ENCODE measurements around the gene PNKD. TPM values are rescaled to one million over a fixed set of nuclear protein-coding genes. Genes with fewer than 3 reads are reported as not detected.

The PNKD gene
- total and polyA plus RNA-seq, 12 donors, result 48.8 to 181 (median 87.4) TPM

GRCh38 chr2:218264773-218265561, 5.4 kb upstream of the PNKD start:
- Histone ChIP-seq H3K27me3 (no peaks in the 10 kb centered on the region), H3K9me3 (replicated peaks in 1 of 3) (no peaks in the 10 kb centered on the region), H3K27ac (no peak overlapping the region), H3K4me3 (no peak overlapping the region), H3K4me1 (replicated peaks in 1 of 2) (peaks cover 0 to 14% of the 10 kb centered on the region in 2 donors), H3K36me3 (replicated peaks in 1 of 2) (peaks cover 0 to 48% of the 10 kb centered on the region in 2 donors)
- peak in 1 of 7 donors; percentile 18 for DNase-seq
- intact Hi-C loops (cut with DNase I), result loop anchor here in 1 of 2 donors (5.0 kb wide), 1 partner anchor 78 kb away; no protein-coding TSS in a partner anchor
- WGBS, 4 donors, result 83 to 85% (median 85%) methylated on average over 11 to 22 of the region's 22 CpGs
- no peak for TF ChIP-seq CTCF (IDR thresholded peaks at IDR 0.05)
- no peak for TF ChIP-seq POLR2A (IDR thresholded peaks at IDR 0.05)

GRCh38 chr2:218265626-218266025, 4.7 kb upstream of the PNKD start:
- 79 to 92% (median 89%) methylated on average over 7 to 8 of the region's 8 CpGs for WGBS, 4 donors
- H3K4me1 ChIP-seq (replicated peaks in 1 of 2), result peaks cover 0 to 13% of the 10 kb centered on the region in 2 donors
- DNase-seq, result no peak
- TF ChIP-seq CTCF (IDR thresholded peaks at IDR 0.05) (no peak), POLR2A (IDR thresholded peaks at IDR 0.05) (no peak)
- H3K36me3 ChIP-seq (replicated peaks in 1 of 2), result peaks cover 0 to 48% of the 10 kb centered on the region in 2 donors
- no peak overlapping the region for H3K27ac ChIP-seq
- no peaks in the 10 kb centered on the region for H3K9me3 ChIP-seq (replicated peaks in 1 of 3)
- H3K4me3 ChIP-seq, result no peak overlapping the region
- no peaks in the 10 kb centered on the region for H3K27me3 ChIP-seq
- intact Hi-C loops (cut with DNase I), result no loop called here

- H3K9me3 ChIP-seq (replicated peaks in 1 of 3), result no peaks in the 10 kb centered on the region
- peaks cover 0 to 48% of the 10 kb centered on the region in 2 donors for H3K36me3 ChIP-seq (replicated peaks in 1 of 2)
- intact Hi-C loops (cut with DNase I), result no loop called here
- WGBS, 4 donors, result 90 to 96% (median 92%) methylated on average over 10 to 15 of the region's 15 CpGs
- H3K4me1 ChIP-seq (replicated peaks in 1 of 2), result peaks cover 6 to 20% of the 10 kb centered on the region in 2 donors
- TF ChIP-seq CTCF (IDR thresholded peaks at IDR 0.05) (no peak), POLR2A (IDR thresholded peaks at IDR 0.05) (no peak)
- DNase-seq, result no peak
- H3K27ac ChIP-seq, result no peak overlapping the region
- no peaks in the 10 kb centered on the region for H3K27me3 ChIP-seq
- H3K4me3 ChIP-seq, result no peak overlapping the region
These were observed 3.9 kb upstream of the PNKD start for GRCh38 chr2:218266316-218266979.

GRCh38 chr2:218267259-218267658, 3.1 kb upstream of the PNKD start:
- Histone ChIP-seq H3K4me3 (no peak overlapping the region), H3K27me3 (no peaks in the 10 kb centered on the region), H3K36me3 (replicated peaks in 1 of 2) (peaks cover 0 to 48% of the 10 kb centered on the region in 2 donors), H3K9me3 (replicated peaks in 1 of 3) (no peaks in the 10 kb centered on the region), H3K4me1 (replicated peaks in 1 of 2) (peaks cover 9 to 28% of the 10 kb centered on the region in 2 donors), H3K27ac (no peak overlapping the region)
- TF ChIP-seq CTCF (IDR thresholded peaks at IDR 0.05) (no peak), POLR2A (IDR thresholded peaks at IDR 0.05) (no peak)
- DNase-seq, result no peak
- intact Hi-C loops (cut with DNase I), result no loop called here
- 95 to 98% (median 96%) methylated on average over 3 to 6 of the region's 6 CpGs for WGBS, 4 donors

Measured in adrenal gland (tissue), 12 donors.